Activated CD8-positive, alpha-beta memory T cell treated with anti-CD3 and anti-CD28 coated beads for 4 hours (primary cell): ENCODE results near the gene C4orf33.
"Not testable (repeated sequence)": the region's sequence is repeated elsewhere in the genome, so short reads cannot be mapped to it uniquely, and the experiment has no call there.

Source experiments
- DNase-seq, 2 donors: peaks; one replicate each; pipeline ENCODE4 v3.0.0-alpha.2; 2020; ENCODE audit warnings: low read depth in 2 of 2

The C4orf33 gene

DNA sequence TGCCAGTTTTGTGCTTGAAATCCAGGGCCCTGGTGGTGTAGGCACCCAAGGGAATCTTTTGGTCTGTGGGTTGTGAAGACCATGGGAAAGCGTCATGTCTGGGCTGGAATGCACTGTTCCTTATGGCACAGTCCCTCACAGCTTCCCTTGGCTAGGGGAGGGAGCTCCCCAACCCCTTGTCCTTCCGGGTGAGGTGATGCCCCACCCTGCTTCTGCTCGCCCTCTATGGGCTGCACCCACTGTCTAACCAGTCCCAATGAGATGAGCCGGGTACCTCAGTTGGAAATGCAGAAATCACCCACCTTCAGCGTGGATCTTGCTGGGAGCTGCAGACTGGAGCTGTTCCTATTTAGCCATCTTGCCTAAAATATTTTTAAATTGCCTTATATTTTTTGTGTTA is 30.7 kb downstream of the C4orf33 start:
- DNase-seq: not testable (repeated sequence)

DNA sequence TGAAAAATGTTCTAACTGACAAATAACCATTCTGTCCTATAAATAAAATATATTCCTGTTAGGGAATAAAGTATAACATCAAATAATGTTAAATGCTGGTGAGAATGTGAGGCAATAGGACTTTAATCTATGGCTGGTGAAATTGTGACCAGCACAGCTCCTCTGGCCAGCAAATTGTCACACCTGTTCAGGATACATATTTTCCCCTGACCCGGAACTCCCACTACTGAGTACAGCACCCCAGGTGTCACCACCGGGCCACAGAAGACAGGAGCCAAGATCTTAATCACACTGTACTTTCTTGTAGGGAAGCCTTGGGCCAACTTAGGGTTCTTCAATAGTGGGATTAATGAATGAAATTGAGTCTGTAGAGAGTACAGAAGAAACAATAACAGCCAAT is 33.2 kb downstream of the C4orf33 start:
- no peak for DNase-seq

GRCh38 chr4:129131343-129131742 is 35.4 kb downstream of the C4orf33 start:
- DNase-seq: no peak

DNA sequence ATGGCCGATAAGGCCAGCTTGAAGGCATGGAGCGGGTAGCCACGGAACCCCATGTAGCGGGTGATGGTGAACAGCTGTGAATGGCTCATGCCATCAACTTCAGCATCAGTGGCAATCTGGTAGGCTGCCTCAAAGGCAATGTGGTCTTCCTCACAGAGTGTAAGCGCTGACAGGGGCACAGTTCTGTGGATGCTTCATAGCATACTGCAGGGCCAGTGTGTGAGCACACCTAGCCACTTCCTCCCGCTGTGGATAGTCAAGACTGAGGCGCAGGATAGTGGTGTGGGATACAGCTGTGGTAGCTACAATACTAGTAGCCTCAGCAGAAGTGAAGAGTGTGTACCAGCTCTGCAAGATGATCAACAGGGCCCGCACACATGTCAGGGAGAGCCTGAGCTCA is 40.5 kb downstream of the C4orf33 start:
- DNase-seq: no peak

GRCh38 chr4:129138810-129139496 is 43.0 kb downstream of the C4orf33 start:
- DNase-seq: no peak

GRCh38 chr4:129140521-129140920 is 44.6 kb downstream of the C4orf33 start:
- no peak for DNase-seq

DNA sequence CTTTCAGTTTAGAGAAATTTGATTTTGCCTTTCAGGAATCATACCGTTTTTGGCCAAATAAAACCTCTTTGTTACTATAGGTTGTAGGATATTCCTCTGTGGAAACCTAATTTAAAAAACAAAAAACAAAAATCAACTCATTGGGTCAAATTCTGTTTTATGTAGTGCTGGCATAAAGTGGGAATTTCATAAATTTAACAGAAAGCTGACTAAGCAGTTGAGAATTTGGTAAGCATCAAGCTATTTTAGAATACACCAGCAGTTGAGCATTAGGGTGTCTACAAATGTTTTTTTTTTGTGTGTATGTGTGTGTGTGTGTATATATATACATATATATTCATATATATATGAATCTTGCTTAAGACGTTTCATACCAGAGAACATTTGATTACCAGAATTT is 47.4 kb downstream of the C4orf33 start:
- DNase-seq: no peak

- no peak for DNase-seq
Measured at GRCh38 chr4:129144755-129145206, 48.8 kb downstream of the C4orf33 start.

DNA sequence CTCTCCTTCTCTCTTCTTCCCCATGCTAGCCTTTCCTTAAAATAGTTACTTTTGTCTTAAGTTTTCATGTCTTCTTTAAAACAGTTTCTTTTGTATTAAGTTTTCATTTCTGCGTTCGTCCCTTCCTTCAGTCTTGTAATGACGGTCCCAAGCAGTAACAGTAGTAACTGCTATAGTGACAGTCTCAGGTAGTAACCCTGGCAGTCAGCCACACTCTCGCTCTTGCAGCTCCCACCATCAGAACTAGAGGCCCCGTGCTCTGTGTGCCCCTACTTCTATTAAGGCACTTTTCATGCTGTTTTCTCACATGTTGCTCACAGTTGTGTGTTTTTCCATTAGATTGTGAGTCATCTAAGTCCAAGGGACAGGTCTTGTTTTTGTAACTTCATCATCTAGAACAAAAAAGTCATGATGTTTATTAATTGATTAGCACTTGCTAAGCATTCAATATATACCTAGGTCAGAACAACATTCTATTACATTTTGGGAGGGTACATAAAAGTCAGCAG is 49.3 kb downstream of the C4orf33 start:
- no peak for DNase-seq

- no peak for DNase-seq
Measured at GRCh38 chr4:129146639-129147038, 50.7 kb downstream of the C4orf33 start.

DNA sequence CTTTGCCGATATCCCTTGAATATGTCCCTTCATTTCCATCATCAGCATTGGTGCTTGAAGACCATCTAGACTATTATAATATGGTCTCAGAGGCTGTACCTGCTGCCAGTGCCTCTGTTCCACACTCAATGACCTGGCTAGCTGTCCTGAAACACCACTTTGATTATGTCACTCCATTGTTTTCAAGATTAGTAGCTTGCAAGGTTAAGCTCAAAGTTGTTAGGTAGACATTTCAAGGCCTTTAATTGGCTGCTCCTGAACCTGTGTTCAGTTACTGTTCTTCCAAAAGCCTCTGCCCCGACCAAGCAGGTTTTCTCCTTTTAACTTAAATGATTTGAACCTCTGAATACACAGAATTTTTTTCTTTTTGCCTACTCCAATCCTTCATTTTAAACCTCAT is 52.9 kb downstream of the C4orf33 start:
- no peak for DNase-seq

DNA sequence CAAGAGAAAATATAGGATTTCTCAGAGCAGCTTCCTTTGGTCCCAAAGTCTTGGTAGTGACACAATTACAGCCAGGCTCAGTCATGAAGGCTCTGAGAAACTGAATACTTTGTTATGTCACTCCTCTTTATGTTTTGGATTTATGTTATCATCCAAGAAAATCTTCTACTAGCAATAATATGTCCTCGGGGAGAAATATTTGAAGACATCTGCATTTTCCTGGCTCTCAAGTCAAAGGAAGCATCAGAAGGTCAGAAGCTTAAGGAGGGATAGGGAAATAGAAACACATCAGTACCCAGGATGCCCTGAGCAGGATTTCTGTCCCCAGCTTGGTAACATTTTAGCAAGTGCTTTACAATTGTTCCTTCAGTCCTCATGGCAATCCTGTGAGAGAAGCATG is 54.0 kb downstream of the C4orf33 start:
- DNase-seq: no peak

DNA sequence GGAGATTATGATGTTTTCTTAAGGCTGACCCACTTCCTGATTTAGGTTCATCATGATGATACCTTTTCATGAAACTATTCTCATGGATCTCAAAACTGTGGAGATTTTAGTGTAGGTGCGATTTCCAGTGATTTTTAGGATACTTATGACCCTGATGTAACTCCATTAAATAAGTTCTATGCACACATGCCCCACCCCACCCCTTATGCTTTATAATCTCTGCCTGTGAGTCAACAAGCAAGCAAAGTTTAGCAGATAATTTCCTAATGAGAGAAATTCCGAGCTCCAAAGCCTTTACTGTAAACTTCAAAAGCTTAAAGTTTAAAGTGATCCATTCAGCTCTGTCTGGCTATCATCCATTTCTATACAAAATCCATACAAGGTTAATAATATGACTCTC is 56.4 kb downstream of the C4orf33 start:
- DNase-seq: no peak

GRCh38 chr4:129153700-129154099 is 57.7 kb downstream of the C4orf33 start:
- no peak for DNase-seq

- no peak for DNase-seq
Measured at GRCh38 chr4:129162450-129162849, 66.5 kb downstream of the C4orf33 start.

DNA sequence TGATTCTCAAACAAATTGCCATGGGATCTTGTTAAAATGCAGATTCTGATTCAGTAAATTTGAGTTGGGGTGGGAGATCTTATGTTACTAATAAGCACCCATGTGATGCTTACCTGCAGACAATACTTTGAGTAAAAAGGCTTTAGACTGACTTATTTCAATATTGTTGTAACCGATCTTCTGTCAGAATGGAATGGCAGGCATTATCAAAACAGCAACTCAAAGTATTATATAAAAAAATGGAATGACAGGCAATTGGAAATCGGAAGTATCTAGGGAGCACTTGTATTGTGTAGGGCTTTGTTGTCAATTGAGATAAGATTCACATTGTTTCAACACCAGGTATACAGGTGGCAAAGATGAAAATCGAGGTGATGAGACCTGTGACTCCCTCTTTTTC is 67.5 kb downstream of the C4orf33 start:
- DNase-seq: no peak

- no peak for DNase-seq
Measured at GRCh38 chr4:129164243-129164642, 68.3 kb downstream of the C4orf33 start.
